ENCODE measurements around the gene DCUN1D2.
A peak's percentile ranks its signal among the peaks of the same experiment; 100 is the strongest.

The DCUN1D2 gene

GRCh38 chr13:113490496-113491417, at the start of gene DCUN1D2:
Gene DCUN1D2, minus strand, starts transcription at chr13:113490711. Its CDS starts 42 bp downstream, at chr13:113490669.
- Mint-ChIP-seq H3K4me1 (ENCODE audit: low read depth) (peaks cover 67% of the 10 kb centered on the region), H3K4me3 (peak within 1 kb of the TSS; percentile 94), H3K9me3 (no peaks in the 10 kb centered on the region), H3K27me3 (no peaks in the 10 kb centered on the region), H3K27ac (peak within 1 kb of the TSS; percentile 91), H3K36me3 (ENCODE audit: low read depth) (peaks cover 40% of the 10 kb centered on the region)
- intact Hi-C loops (cut with micrococcal nuclease): loop anchor here (2.0 to 10.0 kb wide), 3 partner anchors 16 to 338 kb away; no protein-coding TSS in a partner anchor

- Mint-ChIP-seq H3K4me1 (ENCODE audit: low read depth) (peaks cover 5% of the 10 kb centered on the region), H3K4me3 (no peak overlapping the region), H3K27me3 (no peaks in the 10 kb centered on the region), H3K9me3 (peaks cover 22% of the 10 kb centered on the region), H3K27ac (no peak overlapping the region), H3K36me3 (ENCODE audit: low read depth) (peaks cover 87% of the 10 kb centered on the region)
- intact Hi-C loops (cut with micrococcal nuclease): no loop called here
Measured at GRCh38 chr13:113539822-113540221, 49.3 kb upstream of the DCUN1D2 start.

GRCh38 chr13:113539176-113539575, 48.7 kb upstream of the DCUN1D2 start:
- H3K36me3 Mint-ChIP-seq (ENCODE audit: low read depth): peaks cover 87% of the 10 kb centered on the region
- H3K4me1 Mint-ChIP-seq (ENCODE audit: low read depth): peaks cover 5% of the 10 kb centered on the region
- no peak overlapping the region for H3K27ac Mint-ChIP-seq
- intact Hi-C loops (cut with micrococcal nuclease): no loop called here
- no peaks in the 10 kb centered on the region for H3K27me3 Mint-ChIP-seq
- no peak overlapping the region for H3K4me3 Mint-ChIP-seq
- peaks cover 22% of the 10 kb centered on the region for H3K9me3 Mint-ChIP-seq

GRCh38 chr13:113538689-113539058, 48.2 kb upstream of the DCUN1D2 start:
- H3K27ac Mint-ChIP-seq: no peak overlapping the region
- intact Hi-C loops (cut with micrococcal nuclease): no loop called here
- H3K4me3 Mint-ChIP-seq: no peak overlapping the region
- peaks cover 4% of the 10 kb centered on the region for H3K4me1 Mint-ChIP-seq (ENCODE audit: low read depth)
- H3K27me3 Mint-ChIP-seq: no peaks in the 10 kb centered on the region
- H3K36me3 Mint-ChIP-seq (ENCODE audit: low read depth): peaks cover 87% of the 10 kb centered on the region
- H3K9me3 Mint-ChIP-seq: peaks cover 22% of the 10 kb centered on the region

- no peaks in the 10 kb centered on the region for H3K4me1 Mint-ChIP-seq (ENCODE audit: low read depth)
Measured at GRCh38 chr13:113537909-113538688, 47.6 kb upstream of the DCUN1D2 start.

GRCh38 chr13:113537205-113537604, 46.7 kb upstream of the DCUN1D2 start:
- Mint-ChIP-seq H3K4me1 (ENCODE audit: low read depth) (no peaks in the 10 kb centered on the region), H3K9me3 (peaks cover 22% of the 10 kb centered on the region), H3K27me3 (no peaks in the 10 kb centered on the region), H3K36me3 (ENCODE audit: low read depth) (peaks cover 89% of the 10 kb centered on the region), H3K27ac (no peak overlapping the region), H3K4me3 (no peak overlapping the region)
- intact Hi-C loops (cut with micrococcal nuclease): no loop called here

More at GRCh38 chr13:113537909-113538688, 47.6 kb upstream of the DCUN1D2 start:
- Mint-ChIP-seq H3K27ac (no peak overlapping the region), H3K4me3 (no peak overlapping the region), H3K27me3 (no peaks in the 10 kb centered on the region), H3K9me3 (peaks cover 22% of the 10 kb centered on the region), H3K36me3 (ENCODE audit: low read depth) (peaks cover 87% of the 10 kb centered on the region)
- intact Hi-C loops (cut with micrococcal nuclease): no loop called here

GRCh38 chr13:113536461-113537110, 46.1 kb upstream of the DCUN1D2 start:
- H3K4me3 Mint-ChIP-seq: no peak overlapping the region
- H3K4me1 Mint-ChIP-seq (ENCODE audit: low read depth): no peaks in the 10 kb centered on the region
- intact Hi-C loops (cut with micrococcal nuclease): no loop called here
- no peaks in the 10 kb centered on the region for H3K27me3 Mint-ChIP-seq
- H3K27ac Mint-ChIP-seq: no peak overlapping the region
- H3K36me3 Mint-ChIP-seq (ENCODE audit: low read depth): peaks cover 95% of the 10 kb centered on the region
- peaks cover 22% of the 10 kb centered on the region for H3K9me3 Mint-ChIP-seq

- Mint-ChIP-seq H3K4me1 (ENCODE audit: low read depth) (no peaks in the 10 kb centered on the region), H3K4me3 (no peak overlapping the region), H3K27ac (no peak overlapping the region), H3K27me3 (no peaks in the 10 kb centered on the region), H3K36me3 (ENCODE audit: low read depth) (peaks cover 95% of the 10 kb centered on the region), H3K9me3 (peaks cover 10% of the 10 kb centered on the region)
- intact Hi-C loops (cut with micrococcal nuclease): no loop called here
Measured at GRCh38 chr13:113535381-113535781, 44.9 kb upstream of the DCUN1D2 start.

GRCh38 chr13:113534236-113534860, 43.8 kb upstream of the DCUN1D2 start:
- intact Hi-C loops (cut with micrococcal nuclease): no loop called here
- no peaks in the 10 kb centered on the region for H3K27me3 Mint-ChIP-seq
- H3K36me3 Mint-ChIP-seq (ENCODE audit: low read depth): peaks cover 94% of the 10 kb centered on the region
- no peak overlapping the region for H3K4me3 Mint-ChIP-seq
- no peaks in the 10 kb centered on the region for H3K9me3 Mint-ChIP-seq
- no peaks in the 10 kb centered on the region for H3K4me1 Mint-ChIP-seq (ENCODE audit: low read depth)
- H3K27ac Mint-ChIP-seq: no peak overlapping the region

- no peak overlapping the region for H3K4me3 Mint-ChIP-seq
- peaks cover 94% of the 10 kb centered on the region for H3K36me3 Mint-ChIP-seq (ENCODE audit: low read depth)
- intact Hi-C loops (cut with micrococcal nuclease): no loop called here
- no peaks in the 10 kb centered on the region for H3K9me3 Mint-ChIP-seq
- H3K27me3 Mint-ChIP-seq: no peaks in the 10 kb centered on the region
- H3K4me1 Mint-ChIP-seq (ENCODE audit: low read depth): peaks cover 3% of the 10 kb centered on the region
- no peak overlapping the region for H3K27ac Mint-ChIP-seq
Measured at GRCh38 chr13:113533161-113533840, 42.8 kb upstream of the DCUN1D2 start.

GRCh38 chr13:113532156-113532806, 41.8 kb upstream of the DCUN1D2 start:
- Mint-ChIP-seq H3K4me3 (no peak overlapping the region), H3K4me1 (ENCODE audit: low read depth) (peaks cover 13% of the 10 kb centered on the region), H3K27ac (peak overlapping the region; percentile 13), H3K27me3 (no peaks in the 10 kb centered on the region), H3K36me3 (ENCODE audit: low read depth) (peaks cover 94% of the 10 kb centered on the region), H3K9me3 (no peaks in the 10 kb centered on the region)
- intact Hi-C loops (cut with micrococcal nuclease): no loop called here

GRCh38 chr13:113531041-113531873, 40.7 kb upstream of the DCUN1D2 start:
- Mint-ChIP-seq H3K27ac (no peak overlapping the region), H3K27me3 (no peaks in the 10 kb centered on the region), H3K4me1 (ENCODE audit: low read depth) (peaks cover 21% of the 10 kb centered on the region), H3K9me3 (no peaks in the 10 kb centered on the region), H3K4me3 (no peak overlapping the region), H3K36me3 (ENCODE audit: low read depth) (peaks cover 94% of the 10 kb centered on the region)
- intact Hi-C loops (cut with micrococcal nuclease): no loop called here

Measured in dendritic cell treated with granulocyte-macrophage colony-stimulating factor and Interleukin-4, amounts not matched to agents 40 ng/mL and 50 ng/mL, for 4 days (primary cell).